Parathyroid adenoma (tissue), 2 donors: Measurements from ENCODE around the gene BET1L.

Experiments
- H2AFZ ChIP-seq: fragments of 300-600 bp; sonication (generic); one replicate; pipeline ENCODE4 v1.7.0; 2017; ENCODE audit warnings: antibody characterized with exemption, mild to moderate bottlenecking
- H3K27ac ChIP-seq: fragments of 300-600 bp; sonication (generic); one replicate; pipeline ENCODE4 v1.7.0; 2017
- H3K27me3 ChIP-seq: fragments of 300-600 bp; sonication (generic); one replicate; pipeline ENCODE4 v1.7.0; 2017; ENCODE audit warnings: low read length; ENCODE audit not compliant: control insufficient read depth, insufficient read depth
- H3K36me3 ChIP-seq: fragments of 300-600 bp; sonication (generic); one replicate; pipeline ENCODE4 v1.7.0; 2017; ENCODE audit warnings: low read length; ENCODE audit not compliant: control insufficient read depth, insufficient read depth
- H3K4me1 ChIP-seq: fragments of 300-600 bp; sonication (generic); one replicate; pipeline ENCODE4 v1.7.0; 2017; ENCODE audit warnings: control low read depth
- H3K4me2 ChIP-seq: fragments of 300-600 bp; sonication (generic); one replicate; pipeline ENCODE4 v1.7.0; 2017; ENCODE audit warnings: low read length
- H3K4me3 ChIP-seq: fragments of 300-600 bp; sonication (generic); one replicate; pipeline ENCODE4 v1.7.0; 2017; ENCODE audit warnings: low read depth, low read length
- H3K79me2 ChIP-seq: fragments of 300-600 bp; sonication (generic); one replicate; pipeline ENCODE4 v1.7.0; 2017; ENCODE audit warnings: control low read depth
- H3K9ac ChIP-seq: fragments of 300-600 bp; sonication (generic); one replicate; pipeline ENCODE4 v1.7.0; 2017; ENCODE audit warnings: mild to moderate bottlenecking
- H3K9me3 ChIP-seq: fragments of 300-600 bp; sonication (generic); one replicate; pipeline ENCODE4 v1.7.0; 2017; ENCODE audit warnings: low read length; ENCODE audit not compliant: control insufficient read depth
- TF ChIP-seq, protein P1 (sequence below): fragments of 300-600 bp; sonication (generic); IDR thresholded peaks from one replicate; pipeline ENCODE4 v1.7.0; 2017; ENCODE audit warnings: antibody characterized with exemption, mild to moderate bottlenecking
- donor health status: primary hyperparathyroidism.

BET1L gene

DNA sequence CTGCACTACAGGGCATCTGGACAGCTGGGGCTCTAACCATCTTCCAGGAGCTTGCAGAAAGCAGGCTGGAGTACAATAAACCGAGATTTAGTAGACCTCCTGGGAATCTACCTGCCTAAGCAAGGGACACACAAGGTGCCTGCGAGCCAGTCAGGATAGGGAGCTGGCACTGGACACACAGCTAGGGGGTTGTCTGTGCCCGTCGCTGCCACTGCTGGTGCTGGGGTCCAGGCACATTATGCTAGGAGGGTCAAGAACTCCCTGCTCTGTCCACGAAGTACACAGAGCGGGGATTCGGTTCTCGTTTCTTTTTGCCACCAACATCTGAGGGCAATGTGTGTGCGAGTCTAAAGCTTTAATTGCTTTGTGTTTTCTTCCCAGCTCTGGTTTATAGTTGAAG, 4.5 kb upstream of the BET1L start:
- Histone ChIP-seq H3K4me1 (peaks cover 4% of the 10 kb centered on the region), H3K4me2 (no peak overlapping the region), H3K9ac (no peak overlapping the region), H2AFZ (no peak overlapping the region), H3K36me3 (no peaks in the 10 kb centered on the region), H3K27me3 (no peaks in the 10 kb centered on the region), H3K4me3 (no peak overlapping the region), H3K27ac (no peak overlapping the region), H3K9me3 (no peaks in the 10 kb centered on the region), H3K79me2 (no peaks in the 10 kb centered on the region)
- TF ChIP-seq, protein P1, sequence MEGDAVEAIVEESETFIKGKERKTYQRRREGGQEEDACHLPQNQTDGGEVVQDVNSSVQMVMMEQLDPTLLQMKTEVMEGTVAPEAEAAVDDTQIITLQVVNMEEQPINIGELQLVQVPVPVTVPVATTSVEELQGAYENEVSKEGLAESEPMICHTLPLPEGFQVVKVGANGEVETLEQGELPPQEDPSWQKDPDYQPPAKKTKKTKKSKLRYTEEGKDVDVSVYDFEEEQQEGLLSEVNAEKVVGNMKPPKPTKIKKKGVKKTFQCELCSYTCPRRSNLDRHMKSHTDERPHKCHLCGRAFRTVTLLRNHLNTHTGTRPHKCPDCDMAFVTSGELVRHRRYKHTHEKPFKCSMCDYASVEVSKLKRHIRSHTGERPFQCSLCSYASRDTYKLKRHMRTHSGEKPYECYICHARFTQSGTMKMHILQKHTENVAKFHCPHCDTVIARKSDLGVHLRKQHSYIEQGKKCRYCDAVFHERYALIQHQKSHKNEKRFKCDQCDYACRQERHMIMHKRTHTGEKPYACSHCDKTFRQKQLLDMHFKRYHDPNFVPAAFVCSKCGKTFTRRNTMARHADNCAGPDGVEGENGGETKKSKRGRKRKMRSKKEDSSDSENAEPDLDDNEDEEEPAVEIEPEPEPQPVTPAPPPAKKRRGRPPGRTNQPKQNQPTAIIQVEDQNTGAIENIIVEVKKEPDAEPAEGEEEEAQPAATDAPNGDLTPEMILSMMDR: no peak

GRCh38 chr11:211295-211694, 4.1 kb upstream of the BET1L start:
- H2AFZ ChIP-seq: no peak overlapping the region
- no peaks in the 10 kb centered on the region for H3K36me3 ChIP-seq
- no peaks in the 10 kb centered on the region for H3K9me3 ChIP-seq
- H3K4me3 ChIP-seq: no peak overlapping the region
- TF ChIP-seq, protein P1: no peak
- H3K27me3 ChIP-seq: no peaks in the 10 kb centered on the region
- H3K9ac ChIP-seq: no peak overlapping the region
- H3K79me2 ChIP-seq: peaks cover under 1% of the 10 kb centered on the region
- no peak overlapping the region for H3K27ac ChIP-seq
- H3K4me1 ChIP-seq: peaks cover 4% of the 10 kb centered on the region
- no peak overlapping the region for H3K4me2 ChIP-seq

DNA sequence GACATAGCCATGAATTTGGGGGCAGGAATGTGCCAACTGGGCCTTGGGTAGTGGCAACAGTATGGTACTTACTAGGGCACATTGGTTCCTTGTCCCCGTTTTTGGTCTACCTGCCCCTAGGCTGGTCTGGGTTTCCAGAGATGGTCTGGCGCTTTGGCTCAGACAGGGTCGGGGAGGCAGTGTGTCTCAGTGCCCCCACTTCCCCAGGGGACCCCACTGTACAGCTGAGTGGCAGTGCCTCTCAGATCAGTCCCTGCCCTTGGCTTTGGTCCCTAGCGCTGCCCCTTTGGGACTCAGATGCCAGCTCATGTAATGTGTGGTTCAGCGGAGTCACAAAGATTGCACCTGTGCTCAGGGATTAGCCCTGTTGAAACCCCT, 3.6 kb upstream of the BET1L start:
- H2AFZ ChIP-seq: no peak overlapping the region
- H3K27me3 ChIP-seq: no peaks in the 10 kb centered on the region
- H3K4me3 ChIP-seq: no peak overlapping the region
- H3K4me2 ChIP-seq: no peak overlapping the region
- no peaks in the 10 kb centered on the region for H3K36me3 ChIP-seq
- H3K4me1 ChIP-seq: peaks cover 8% of the 10 kb centered on the region
- no peak overlapping the region for H3K9ac ChIP-seq
- H3K79me2 ChIP-seq: peaks cover 6% of the 10 kb centered on the region
- H3K9me3 ChIP-seq: no peaks in the 10 kb centered on the region
- H3K27ac ChIP-seq: no peak overlapping the region
- TF ChIP-seq, protein P1: no peak

GRCh38 chr11:210122-210802, 3.1 kb upstream of the BET1L start:
- H2AFZ ChIP-seq: no peak overlapping the region
- H3K27ac ChIP-seq: no peak overlapping the region
- H3K4me1 ChIP-seq: peaks cover 8% of the 10 kb centered on the region
- no peak overlapping the region for H3K4me3 ChIP-seq
- no peaks in the 10 kb centered on the region for H3K9me3 ChIP-seq
- H3K79me2 ChIP-seq: peaks cover 7% of the 10 kb centered on the region
- TF ChIP-seq, protein P1: no peak
- H3K4me2 ChIP-seq: no peak overlapping the region
- no peaks in the 10 kb centered on the region for H3K27me3 ChIP-seq
- no peaks in the 10 kb centered on the region for H3K36me3 ChIP-seq
- H3K9ac ChIP-seq: no peak overlapping the region
